ENCODE measurements around the gene ZNF107.

The ZNF107 gene

DNA sequence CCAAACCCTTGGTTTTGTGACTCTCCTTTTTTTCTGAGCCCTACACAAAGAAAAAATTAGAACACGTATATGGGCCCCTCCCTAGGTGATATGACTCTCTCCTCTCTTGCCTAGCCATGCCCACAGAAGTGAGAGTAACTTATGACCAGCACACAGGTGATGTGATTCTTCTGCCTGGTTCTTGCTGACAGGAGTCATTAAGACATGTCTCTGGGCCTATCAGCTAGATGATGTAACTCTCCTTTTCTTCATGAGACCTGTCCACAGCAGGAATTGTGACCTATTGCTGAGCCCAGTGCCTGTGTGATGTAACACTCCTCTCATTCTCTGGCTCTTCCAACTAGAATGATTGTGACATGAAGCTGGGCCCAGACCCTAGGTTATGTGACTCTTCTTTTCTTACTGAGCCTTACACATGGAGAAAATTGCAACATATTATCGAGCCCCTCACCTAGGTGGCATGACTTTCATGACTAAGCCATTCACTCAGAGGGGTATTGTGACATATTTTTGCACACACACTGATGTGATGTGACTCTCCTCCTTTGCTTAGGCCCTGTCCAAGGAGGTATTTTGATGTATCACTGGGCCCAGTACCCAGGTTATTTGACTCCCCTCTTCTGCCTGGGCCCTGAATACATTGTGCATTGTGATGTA lies 31.4 kb upstream of the ZNF107 start:
- in situ Hi-C loops (cut with MboI; ENCODE audit: low sequenced_read_pairs, unreplicated experiment) = no loop called here
- TF ChIP-seq, protein P1, sequence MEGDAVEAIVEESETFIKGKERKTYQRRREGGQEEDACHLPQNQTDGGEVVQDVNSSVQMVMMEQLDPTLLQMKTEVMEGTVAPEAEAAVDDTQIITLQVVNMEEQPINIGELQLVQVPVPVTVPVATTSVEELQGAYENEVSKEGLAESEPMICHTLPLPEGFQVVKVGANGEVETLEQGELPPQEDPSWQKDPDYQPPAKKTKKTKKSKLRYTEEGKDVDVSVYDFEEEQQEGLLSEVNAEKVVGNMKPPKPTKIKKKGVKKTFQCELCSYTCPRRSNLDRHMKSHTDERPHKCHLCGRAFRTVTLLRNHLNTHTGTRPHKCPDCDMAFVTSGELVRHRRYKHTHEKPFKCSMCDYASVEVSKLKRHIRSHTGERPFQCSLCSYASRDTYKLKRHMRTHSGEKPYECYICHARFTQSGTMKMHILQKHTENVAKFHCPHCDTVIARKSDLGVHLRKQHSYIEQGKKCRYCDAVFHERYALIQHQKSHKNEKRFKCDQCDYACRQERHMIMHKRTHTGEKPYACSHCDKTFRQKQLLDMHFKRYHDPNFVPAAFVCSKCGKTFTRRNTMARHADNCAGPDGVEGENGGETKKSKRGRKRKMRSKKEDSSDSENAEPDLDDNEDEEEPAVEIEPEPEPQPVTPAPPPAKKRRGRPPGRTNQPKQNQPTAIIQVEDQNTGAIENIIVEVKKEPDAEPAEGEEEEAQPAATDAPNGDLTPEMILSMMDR (IDR thresholded peaks at IDR 0.05; ENCODE audit: borderline replicate concordance, control extremely low read depth, extremely low read depth, insufficient read depth, missing control alignments) = no peak
- no peak for DNase-seq (ENCODE audit: low spot score)

DNA sequence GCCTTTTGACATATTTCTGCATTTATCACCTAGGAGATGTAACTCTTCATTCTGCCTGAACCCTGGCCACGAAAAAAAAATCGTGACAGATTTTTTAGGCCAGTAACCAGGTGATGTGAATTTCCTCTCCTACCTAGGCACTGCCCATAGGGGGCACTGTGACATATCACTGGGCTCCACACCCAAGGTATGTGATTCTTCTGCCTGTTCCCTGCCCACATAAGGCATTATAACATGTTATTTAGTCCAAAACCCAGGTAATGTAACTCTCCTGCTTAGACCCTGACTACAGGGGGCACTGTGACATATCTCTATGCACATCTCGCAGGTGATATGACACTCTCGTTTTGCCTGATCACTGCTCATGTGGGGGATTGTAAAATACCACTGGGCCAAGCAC lies 29.5 kb upstream of the ZNF107 start:
- in situ Hi-C loops (cut with MboI; ENCODE audit: low sequenced_read_pairs, unreplicated experiment) = no loop called here
- TF ChIP-seq, protein P1 (IDR thresholded peaks at IDR 0.05; ENCODE audit: borderline replicate concordance, control extremely low read depth, extremely low read depth, insufficient read depth, missing control alignments) = no peak
- no peak for DNase-seq (ENCODE audit: low spot score)

DNA sequence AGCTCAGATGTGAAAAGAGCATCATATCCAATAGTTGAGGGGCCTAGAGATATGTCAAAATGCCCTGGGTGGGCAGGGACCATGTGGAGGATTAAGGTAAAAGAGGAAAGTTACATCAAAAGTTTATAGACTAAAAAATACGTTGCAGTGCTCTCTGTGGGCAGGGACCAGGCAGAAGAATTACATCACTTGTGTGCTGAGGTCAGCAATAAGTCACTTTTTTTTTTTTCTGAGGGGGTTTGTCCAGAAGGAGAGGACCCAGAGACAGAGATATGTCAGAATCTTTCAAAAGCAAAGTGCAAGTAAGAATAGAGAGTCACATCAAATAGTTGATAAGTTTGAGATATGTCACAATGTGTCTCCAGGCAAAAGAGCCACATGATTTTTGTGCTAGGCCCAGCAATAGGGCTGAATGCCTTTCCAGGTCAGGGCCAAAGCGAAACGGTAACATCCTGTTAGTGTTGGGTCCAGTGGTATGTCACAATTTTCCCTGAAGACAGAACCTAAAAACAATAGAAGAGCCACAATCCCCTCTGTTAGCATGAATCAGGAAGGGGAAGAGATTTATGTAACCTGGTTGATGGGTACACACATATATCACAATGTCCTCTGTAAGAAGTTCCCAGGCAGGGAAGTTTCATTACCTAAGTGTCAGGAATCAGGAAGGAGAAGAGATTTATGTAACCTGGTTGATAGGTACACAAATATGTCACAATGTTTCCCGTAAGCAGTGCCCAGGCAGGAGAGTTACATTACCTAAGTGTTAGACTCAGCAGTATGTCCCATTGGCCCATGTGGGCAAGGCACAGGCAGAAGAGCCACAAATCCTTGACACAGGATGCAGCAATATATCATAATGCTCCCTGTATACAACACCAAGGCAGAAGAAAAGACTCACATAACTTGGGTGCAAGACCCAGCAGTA lies 28.1 kb upstream of the ZNF107 start:
- no peak for DNase-seq (ENCODE audit: low spot score)
- TF ChIP-seq, protein P1 (IDR thresholded peaks at IDR 0.05; ENCODE audit: borderline replicate concordance, control extremely low read depth, extremely low read depth, insufficient read depth, missing control alignments) = no peak
- in situ Hi-C loops (cut with MboI; ENCODE audit: low sequenced_read_pairs, unreplicated experiment) = no loop called here

- TF ChIP-seq, protein P1 (IDR thresholded peaks at IDR 0.05; ENCODE audit: borderline replicate concordance, control extremely low read depth, extremely low read depth, insufficient read depth, missing control alignments) = no peak
- in situ Hi-C loops (cut with MboI; ENCODE audit: low sequenced_read_pairs, unreplicated experiment) = no loop called here
- no peak for DNase-seq (ENCODE audit: low spot score)
Measured at GRCh38 chr7:64638822-64639221, 27.1 kb upstream of the ZNF107 start.

DNA sequence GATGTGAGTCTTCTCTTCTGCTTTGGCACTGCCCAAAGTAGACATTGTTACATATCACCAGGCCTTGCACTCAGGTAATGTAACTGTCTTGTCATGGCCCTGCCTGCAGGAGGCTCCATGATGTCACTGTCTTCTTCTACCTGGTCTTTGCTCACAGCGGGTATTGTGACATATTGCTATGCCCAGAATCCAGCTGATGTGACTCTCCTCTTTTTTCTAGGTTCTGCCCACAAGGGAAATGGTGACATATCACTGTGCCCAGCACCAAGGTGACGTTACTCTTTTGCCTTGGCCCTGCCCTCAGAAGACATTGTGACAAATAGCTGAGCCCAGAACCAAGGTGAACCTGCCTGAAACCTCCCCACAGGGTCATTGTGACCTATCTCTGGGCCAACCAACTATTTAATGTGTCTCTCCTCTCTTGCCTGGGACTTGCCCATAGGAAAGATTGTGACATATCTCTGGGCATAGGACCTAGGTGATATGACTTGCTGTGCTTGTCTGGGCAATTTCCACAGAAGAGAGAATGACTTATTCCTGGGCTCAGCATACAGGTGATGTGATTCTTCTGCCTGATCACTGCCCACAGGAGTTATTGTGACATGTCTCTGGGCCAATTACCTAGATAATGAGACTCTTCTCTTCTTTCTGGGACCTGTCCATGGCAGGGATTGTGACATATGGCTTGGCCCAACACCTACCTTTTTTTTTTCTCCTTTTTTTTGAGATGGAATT lies 26.5 kb upstream of the ZNF107 start:
- TF ChIP-seq, protein P1 (IDR thresholded peaks at IDR 0.05; ENCODE audit: borderline replicate concordance, control extremely low read depth, extremely low read depth, insufficient read depth, missing control alignments) = no peak
- in situ Hi-C loops (cut with MboI; ENCODE audit: low sequenced_read_pairs, unreplicated experiment) = no loop called here
- DNase-seq (ENCODE audit: low spot score) = no peak

DNA sequence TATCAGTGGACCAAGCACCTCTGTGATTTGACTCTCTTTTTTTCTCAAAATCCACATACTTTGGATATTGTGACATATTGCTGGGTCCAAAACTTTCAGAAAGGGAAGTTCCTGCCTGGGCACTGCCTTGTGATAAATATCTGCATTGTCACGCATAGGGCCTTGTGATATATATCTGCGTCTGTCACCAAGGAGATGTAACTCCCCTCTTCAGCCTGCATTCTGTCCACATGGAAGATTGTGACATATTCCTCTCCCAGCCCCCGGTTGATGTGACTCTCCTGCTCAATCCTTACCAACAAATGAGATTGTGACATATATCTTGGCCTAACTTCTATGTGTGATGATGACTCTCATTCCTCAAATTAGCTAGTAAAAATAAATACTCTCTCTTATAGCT lies 25.4 kb upstream of the ZNF107 start:
- in situ Hi-C loops (cut with MboI; ENCODE audit: low sequenced_read_pairs, unreplicated experiment) = no loop called here
- TF ChIP-seq, protein P1 (IDR thresholded peaks at IDR 0.05; ENCODE audit: borderline replicate concordance, control extremely low read depth, extremely low read depth, insufficient read depth, missing control alignments) = no peak
- no peak for DNase-seq (ENCODE audit: low spot score)

Data from GM13976 (cell line).